GM23338 (cell line): ENCODE results near the gene VPREB3.

Experiments used
- CREB1 ChIP-seq: fragments of 250-450 bp; sonication (Bioruptor Pico); IDR thresholded peaks from 2 replicates; pipeline ENCODE4 v1.5.0; 2020; ENCODE audit warnings: low read depth, mild to moderate bottlenecking, moderate library complexity
- EZH2 ChIP-seq: fragments of 200-600 bp; sonication (generic); IDR thresholded peaks from one replicate; pipeline ENCODE4 v1.8.0; 2017; ENCODE audit warnings: antibody characterized with exemption, mild to moderate bottlenecking, low read depth; ENCODE audit not compliant: unreplicated experiment
- EZH2phosphoT487 ChIP-seq: fragments of 200-600 bp; sonication (generic); IDR thresholded peaks from one replicate; pipeline ENCODE4 v1.8.1; 2018; ENCODE audit warnings: antibody characterized with exemption; ENCODE audit not compliant: unreplicated experiment
- JUNB ChIP-seq: IDR thresholded peaks from one replicate; pipeline ENCODE4 v1.6.1; 2016; ENCODE audit warnings: antibody characterized with exemption; ENCODE audit not compliant: unreplicated experiment
- NANOG ChIP-seq: IDR thresholded peaks from 2 replicates; pipeline ENCODE4 v1.6.1; 2016; ENCODE audit warnings: antibody characterized with exemption, borderline replicate concordance
- POLR2AphosphoS5 ChIP-seq: IDR thresholded peaks from 2 replicates; pipeline ENCODE4 v1.6.1; 2016; ENCODE audit warnings: antibody characterized with exemption, low read depth
- STAT1 ChIP-seq: IDR thresholded peaks from one replicate; pipeline ENCODE4 v1.6.1; 2016; ENCODE audit warnings: antibody characterized with exemption; ENCODE audit not compliant: unreplicated experiment
- ZNF114 ChIP-seq: fragments of 250-450 bp; sonication (Bioruptor Pico); IDR thresholded peaks from 2 replicates; pipeline ENCODE4 v1.5.0; 2020; ENCODE audit warnings: mild to moderate bottlenecking, moderate library complexity
- ZNF331 ChIP-seq: fragments of 250-450 bp; sonication (Bioruptor Pico); IDR thresholded peaks from 2 replicates; pipeline ENCODE4 v1.5.0; 2020; ENCODE audit warnings: low read depth, mild to moderate bottlenecking, moderate library complexity
- TF ChIP-seq, protein P1 (sequence below), 2 experiments: fragments of 200-600 bp in 1 of 2; sonication (generic) in 1 of 2; conservative IDR thresholded peaks; 2 replicates each; pipeline versions ENCODE4 v1.5.1 to v1.6.1; 2016 to 2017; ENCODE audit warnings: antibody characterized with exemption in 2 of 2, low read depth in 2 of 2, mild to moderate bottlenecking in 2 of 2, moderate library complexity in 1 of 2
- TF ChIP-seq, protein P2 (sequence below): IDR thresholded peaks from one replicate; pipeline ENCODE4 v1.6.1; 2018; ENCODE audit warnings: antibody characterized with exemption; ENCODE audit not compliant: unreplicated experiment
- TF ChIP-seq, protein P3 (sequence below): fragments of 250-450 bp; sonication (Bioruptor Pico); IDR thresholded peaks from 2 replicates; pipeline ENCODE4 v1.5.0; 2020; ENCODE audit warnings: mild to moderate bottlenecking, moderate library complexity
- TF ChIP-seq, protein P4 (sequence below): IDR thresholded peaks from 2 replicates; pipeline ENCODE4 v1.6.1; 2016; ENCODE audit warnings: antibody characterized with exemption

DNA sequence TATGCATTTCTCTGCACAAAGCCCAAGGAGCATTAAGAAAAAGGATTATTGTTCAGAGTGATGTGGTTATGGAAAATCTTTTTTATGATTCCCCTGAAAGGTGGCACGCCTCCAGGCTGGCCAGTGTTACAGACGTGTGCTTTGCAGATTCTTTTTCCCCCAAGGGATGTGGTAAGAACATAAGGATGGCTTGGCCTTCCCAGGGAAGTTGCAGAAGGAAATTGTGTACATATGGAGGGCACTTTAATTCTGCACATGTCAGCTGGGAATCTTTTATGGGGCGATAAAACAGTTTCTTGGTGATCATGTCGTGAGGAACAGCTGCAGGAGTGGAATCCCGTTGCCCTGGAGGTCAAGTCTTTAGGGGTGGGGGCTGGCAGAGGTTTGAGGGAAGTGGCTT lies 42.2 kb upstream of the VPREB3 start:
- TF ChIP-seq EZH2phosphoT487 (no peak), POLR2AphosphoS5 (no peak), EZH2 (no peak), CREB1 (CRISPR knock-in tag) (no peak), STAT1 (no peak), JUNB (no peak), ZNF114 (CRISPR knock-in tag) (no peak), NANOG (no peak), ZNF331 (no peak)
- TF ChIP-seq, protein P1, sequence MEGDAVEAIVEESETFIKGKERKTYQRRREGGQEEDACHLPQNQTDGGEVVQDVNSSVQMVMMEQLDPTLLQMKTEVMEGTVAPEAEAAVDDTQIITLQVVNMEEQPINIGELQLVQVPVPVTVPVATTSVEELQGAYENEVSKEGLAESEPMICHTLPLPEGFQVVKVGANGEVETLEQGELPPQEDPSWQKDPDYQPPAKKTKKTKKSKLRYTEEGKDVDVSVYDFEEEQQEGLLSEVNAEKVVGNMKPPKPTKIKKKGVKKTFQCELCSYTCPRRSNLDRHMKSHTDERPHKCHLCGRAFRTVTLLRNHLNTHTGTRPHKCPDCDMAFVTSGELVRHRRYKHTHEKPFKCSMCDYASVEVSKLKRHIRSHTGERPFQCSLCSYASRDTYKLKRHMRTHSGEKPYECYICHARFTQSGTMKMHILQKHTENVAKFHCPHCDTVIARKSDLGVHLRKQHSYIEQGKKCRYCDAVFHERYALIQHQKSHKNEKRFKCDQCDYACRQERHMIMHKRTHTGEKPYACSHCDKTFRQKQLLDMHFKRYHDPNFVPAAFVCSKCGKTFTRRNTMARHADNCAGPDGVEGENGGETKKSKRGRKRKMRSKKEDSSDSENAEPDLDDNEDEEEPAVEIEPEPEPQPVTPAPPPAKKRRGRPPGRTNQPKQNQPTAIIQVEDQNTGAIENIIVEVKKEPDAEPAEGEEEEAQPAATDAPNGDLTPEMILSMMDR (conservative IDR thresholded peaks at IDR 0.05; ENCODE audit: low read depth in 2 of 2) = no peak
- TF ChIP-seq, protein P2, sequence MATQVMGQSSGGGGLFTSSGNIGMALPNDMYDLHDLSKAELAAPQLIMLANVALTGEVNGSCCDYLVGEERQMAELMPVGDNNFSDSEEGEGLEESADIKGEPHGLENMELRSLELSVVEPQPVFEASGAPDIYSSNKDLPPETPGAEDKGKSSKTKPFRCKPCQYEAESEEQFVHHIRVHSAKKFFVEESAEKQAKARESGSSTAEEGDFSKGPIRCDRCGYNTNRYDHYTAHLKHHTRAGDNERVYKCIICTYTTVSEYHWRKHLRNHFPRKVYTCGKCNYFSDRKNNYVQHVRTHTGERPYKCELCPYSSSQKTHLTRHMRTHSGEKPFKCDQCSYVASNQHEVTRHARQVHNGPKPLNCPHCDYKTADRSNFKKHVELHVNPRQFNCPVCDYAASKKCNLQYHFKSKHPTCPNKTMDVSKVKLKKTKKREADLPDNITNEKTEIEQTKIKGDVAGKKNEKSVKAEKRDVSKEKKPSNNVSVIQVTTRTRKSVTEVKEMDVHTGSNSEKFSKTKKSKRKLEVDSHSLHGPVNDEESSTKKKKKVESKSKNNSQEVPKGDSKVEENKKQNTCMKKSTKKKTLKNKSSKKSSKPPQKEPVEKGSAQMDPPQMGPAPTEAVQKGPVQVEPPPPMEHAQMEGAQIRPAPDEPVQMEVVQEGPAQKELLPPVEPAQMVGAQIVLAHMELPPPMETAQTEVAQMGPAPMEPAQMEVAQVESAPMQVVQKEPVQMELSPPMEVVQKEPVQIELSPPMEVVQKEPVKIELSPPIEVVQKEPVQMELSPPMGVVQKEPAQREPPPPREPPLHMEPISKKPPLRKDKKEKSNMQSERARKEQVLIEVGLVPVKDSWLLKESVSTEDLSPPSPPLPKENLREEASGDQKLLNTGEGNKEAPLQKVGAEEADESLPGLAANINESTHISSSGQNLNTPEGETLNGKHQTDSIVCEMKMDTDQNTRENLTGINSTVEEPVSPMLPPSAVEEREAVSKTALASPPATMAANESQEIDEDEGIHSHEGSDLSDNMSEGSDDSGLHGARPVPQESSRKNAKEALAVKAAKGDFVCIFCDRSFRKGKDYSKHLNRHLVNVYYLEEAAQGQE = no peak
- TF ChIP-seq, protein P3, sequence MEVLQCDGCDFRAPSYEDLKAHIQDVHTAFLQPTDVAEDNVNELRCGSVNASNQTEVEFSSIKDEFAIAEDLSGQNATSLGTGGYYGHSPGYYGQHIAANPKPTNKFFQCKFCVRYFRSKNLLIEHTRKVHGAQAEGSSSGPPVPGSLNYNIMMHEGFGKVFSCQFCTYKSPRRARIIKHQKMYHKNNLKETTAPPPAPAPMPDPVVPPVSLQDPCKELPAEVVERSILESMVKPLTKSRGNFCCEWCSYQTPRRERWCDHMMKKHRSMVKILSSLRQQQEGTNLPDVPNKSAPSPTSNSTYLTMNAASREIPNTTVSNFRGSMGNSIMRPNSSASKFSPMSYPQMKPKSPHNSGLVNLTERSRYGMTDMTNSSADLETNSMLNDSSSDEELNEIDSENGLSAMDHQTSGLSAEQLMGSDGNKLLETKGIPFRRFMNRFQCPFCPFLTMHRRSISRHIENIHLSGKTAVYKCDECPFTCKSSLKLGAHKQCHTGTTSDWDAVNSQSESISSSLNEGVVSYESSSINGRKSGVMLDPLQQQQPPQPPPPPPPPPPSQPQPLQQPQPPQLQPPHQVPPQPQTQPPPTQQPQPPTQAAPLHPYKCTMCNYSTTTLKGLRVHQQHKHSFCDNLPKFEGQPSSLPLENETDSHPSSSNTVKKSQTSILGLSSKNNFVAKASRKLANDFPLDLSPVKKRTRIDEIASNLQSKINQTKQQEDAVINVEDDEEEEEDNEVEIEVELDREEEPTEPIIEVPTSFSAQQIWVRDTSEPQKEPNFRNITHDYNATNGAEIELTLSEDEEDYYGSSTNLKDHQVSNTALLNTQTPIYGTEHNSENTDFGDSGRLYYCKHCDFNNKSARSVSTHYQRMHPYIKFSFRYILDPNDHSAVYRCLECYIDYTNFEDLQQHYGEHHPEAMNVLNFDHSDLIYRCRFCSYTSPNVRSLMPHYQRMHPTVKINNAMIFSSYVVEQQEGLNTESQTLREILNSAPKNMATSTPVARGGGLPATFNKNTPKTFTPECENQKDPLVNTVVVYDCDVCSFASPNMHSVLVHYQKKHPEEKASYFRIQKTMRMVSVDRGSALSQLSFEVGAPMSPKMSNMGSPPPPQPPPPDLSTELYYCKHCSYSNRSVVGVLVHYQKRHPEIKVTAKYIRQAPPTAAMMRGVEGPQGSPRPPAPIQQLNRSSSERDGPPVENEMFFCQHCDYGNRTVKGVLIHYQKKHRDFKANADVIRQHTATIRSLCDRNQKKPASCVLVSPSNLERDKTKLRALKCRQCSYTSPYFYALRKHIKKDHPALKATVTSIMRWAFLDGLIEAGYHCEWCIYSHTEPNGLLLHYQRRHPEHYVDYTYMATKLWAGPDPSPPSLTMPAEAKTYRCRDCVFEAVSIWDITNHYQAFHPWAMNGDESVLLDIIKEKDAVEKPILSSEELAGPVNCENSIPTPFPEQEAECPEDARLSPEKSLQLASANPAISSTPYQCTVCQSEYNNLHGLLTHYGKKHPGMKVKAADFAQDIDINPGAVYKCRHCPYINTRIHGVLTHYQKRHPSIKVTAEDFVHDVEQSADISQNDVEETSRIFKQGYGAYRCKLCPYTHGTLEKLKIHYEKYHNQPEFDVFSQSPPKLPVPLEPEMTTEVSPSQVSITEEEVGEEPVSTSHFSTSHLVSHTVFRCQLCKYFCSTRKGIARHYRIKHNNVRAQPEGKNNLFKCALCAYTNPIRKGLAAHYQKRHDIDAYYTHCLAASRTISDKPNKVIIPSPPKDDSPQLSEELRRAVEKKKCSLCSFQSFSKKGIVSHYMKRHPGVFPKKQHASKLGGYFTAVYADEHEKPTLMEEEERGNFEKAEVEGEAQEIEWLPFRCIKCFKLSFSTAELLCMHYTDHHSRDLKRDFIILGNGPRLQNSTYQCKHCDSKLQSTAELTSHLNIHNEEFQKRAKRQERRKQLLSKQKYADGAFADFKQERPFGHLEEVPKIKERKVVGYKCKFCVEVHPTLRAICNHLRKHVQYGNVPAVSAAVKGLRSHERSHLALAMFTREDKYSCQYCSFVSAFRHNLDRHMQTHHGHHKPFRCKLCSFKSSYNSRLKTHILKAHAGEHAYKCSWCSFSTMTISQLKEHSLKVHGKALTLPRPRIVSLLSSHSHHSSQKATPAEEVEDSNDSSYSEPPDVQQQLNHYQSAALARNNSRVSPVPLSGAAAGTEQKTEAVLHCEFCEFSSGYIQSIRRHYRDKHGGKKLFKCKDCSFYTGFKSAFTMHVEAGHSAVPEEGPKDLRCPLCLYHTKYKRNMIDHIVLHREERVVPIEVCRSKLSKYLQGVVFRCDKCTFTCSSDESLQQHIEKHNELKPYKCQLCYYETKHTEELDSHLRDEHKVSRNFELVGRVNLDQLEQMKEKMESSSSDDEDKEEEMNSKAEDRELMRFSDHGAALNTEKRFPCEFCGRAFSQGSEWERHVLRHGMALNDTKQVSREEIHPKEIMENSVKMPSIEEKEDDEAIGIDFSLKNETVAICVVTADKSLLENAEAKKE (CRISPR knock-in tag) = no peak
- TF ChIP-seq, protein P4, sequence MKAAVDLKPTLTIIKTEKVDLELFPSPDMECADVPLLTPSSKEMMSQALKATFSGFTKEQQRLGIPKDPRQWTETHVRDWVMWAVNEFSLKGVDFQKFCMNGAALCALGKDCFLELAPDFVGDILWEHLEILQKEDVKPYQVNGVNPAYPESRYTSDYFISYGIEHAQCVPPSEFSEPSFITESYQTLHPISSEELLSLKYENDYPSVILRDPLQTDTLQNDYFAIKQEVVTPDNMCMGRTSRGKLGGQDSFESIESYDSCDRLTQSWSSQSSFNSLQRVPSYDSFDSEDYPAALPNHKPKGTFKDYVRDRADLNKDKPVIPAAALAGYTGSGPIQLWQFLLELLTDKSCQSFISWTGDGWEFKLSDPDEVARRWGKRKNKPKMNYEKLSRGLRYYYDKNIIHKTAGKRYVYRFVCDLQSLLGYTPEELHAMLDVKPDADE = no peak
